HG03060 (cell line): ENCODE data around the gene BRINP1.
"Not testable (repeated sequence)": the region's sequence is repeated elsewhere in the genome, so short reads cannot be mapped to it uniquely, and the experiment has no call there.

Experiments used
- ATAC-seq: cut with Tn5 transposase; IDR thresholded peaks from one replicate; pipeline ENCODE4 v1.9.1; 2021; ENCODE audit warnings: low read depth, moderate number of reproducible peaks; ENCODE audit not compliant: unreplicated experiment

BRINP1 gene

DNA sequence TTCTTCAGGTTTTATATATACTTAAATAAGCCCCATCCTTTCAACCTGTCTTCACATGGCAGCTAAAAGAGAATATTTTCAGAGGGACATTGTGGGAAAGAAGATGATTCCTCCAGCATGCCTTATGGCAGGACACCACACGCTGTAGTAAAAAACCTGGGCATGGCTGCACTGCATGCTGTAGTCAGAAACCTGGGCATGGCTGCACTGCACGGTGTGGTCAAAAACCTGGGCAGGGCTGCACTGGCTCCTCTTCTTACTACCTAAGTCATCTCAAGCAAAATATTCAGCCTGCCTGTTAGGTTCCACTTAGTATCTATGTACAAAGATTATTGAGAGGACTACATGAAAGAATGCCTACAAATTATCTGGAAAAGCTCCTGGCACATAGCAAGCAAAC lies 153.6 kb downstream of the BRINP1 start:
- no peak for ATAC-seq

DNA sequence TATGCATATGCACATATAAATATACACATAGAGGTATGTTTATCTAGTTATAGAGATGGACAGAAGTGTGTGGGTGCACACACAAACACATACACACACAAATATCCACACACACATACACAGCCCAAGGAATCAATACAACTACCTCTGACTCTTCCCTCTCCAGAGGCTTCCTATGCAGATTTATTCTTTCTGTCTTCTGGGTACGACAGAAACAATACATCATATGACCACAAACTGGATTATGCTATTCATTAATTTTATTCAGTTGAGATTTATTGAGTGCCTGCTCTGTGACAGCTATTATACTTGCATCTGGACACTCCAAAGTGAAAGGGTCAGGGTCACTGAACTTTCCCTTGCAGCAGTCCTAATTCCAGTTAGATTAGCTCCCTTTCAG lies 155.8 kb downstream of the BRINP1 start:
- no peak for ATAC-seq

DNA sequence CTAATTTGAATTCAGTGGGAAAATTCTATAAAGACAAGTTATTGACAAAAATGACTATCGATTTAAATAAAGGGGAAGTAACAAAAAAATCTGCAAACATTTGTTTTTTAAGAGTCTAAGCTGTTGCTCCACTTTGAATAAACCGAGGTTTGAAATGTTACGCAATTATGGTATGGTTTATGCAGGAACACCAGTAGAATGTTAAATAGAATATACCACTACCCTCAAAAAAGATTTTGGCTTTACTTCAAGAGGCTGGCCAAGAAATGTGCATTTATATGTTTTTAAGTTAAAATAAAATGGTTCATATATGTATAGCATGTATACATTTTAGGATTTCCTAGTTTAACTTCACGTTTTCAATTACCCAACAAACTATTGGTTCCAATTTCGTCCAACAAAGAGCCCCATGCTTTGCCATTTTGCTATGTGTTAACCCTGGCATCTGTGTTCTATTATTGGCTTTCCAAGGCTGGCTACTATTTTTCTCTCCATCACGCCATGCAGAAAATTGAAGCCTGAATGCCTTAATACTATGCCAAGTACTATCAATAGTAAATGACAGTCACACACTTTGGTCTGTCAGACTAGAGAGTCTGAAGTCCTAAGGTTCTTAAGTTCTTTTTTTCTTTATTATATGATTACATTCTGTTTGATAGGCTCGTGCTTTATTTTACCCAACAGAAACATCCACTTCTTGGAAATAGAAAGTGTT lies 171.2 kb downstream of the BRINP1 start:
- no peak for ATAC-seq

DNA sequence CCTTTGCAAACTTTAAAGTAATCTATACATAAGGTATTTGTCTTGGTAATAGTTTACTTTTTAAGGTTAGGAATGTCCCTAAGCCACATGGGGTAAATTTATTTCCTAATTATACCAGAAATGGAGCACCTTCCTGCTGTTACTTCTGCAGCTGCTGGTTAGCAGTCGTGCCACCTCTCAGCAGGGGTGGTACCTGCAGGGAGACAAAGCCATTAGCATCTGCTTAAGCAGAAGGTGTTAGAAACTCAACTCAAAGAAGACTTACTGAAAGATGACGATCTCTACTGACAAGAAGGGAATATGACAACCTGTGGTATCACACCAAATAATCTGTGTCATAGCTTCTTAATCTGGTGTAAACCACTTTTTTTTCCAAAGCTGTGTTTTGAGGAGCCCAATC lies 173.7 kb downstream of the BRINP1 start:
- no peak for ATAC-seq

DNA sequence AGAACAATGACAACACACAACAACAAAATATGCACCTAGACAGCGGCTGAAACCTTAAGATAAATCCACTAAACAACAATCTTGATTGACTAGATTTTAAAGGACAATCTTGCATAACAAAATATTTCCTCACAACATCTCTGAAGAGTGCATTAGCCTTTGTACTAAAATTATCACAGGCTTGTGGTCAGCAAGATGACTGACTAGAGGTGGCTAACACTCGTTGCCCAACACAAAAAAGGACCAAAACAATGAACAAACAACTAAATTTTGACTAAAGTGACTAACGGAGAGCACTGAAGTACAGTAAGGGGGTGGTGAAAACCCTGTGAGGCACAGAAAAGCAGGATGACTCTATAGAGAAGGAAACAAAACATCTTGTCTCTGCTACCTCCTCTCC lies 183.9 kb downstream of the BRINP1 start:
- ATAC-seq: no peak

DNA sequence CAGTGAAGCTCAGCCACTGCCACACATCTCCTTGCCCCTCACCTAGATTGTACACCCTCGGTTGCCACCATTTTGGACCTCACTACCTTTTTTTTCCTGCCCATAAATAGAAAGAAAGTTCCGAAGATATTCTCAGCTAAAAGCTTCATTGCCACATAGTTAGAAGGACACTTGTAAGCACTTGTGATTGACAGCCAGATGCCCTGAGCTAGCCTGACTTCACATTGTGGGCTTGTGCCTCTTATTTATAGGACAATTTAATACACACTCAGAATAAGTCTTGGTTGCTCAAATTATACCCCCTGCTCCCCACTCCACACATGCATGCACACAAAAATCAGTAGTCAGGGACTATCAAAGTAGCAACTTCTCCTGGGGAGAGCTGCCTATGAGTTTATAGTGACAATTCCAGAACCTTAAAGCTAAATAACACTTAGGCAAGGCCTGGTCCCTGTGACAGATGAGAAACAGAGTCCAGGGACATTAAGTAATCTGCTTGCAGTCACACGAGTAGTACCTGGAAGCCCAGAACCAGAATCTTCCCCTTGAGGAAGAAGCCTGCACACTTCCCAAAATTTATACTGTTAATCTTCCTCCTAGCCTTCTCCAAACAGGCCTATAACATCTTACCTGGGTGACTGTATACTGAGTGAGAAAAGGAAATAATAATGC lies 184.8 kb downstream of the BRINP1 start:
- ATAC-seq: no peak

DNA sequence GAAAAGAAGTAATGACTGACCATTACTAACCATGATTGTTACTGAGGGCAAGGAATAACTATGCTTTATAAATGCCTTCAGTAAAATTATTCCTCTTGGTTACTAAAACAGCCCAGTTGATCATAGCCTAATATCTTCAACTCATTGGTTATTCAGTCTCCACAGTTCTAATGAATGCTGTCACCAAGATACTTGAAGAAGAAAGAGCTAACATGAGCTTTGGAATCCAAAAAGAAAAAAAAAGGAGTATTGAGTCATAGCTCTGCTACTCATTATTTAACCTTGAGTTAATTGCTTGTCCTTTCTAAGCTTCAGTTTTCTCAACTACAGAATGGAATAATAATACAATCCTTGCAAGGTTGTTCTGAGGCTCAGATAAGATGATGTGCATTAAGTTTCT lies 187.7 kb downstream of the BRINP1 start:
- no peak for ATAC-seq

DNA sequence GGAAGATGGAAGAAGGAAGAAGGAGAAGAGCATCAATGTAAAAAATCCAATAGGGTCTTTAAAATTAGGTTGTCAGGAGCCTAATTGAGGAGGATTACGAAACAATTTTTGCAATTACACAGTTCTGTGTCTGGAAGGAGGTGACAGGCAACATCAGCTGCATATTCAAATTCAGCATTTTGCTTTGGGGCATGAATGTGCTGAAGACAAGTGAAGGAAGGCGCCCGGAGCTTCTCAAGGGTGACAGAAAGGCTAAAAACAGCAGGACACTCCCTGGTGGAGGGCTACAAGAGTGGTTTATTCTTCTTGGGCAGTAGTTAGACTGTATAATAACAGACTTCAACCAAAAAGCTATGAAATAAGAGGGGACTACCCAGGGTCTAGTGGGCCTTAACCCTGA lies 188.3 kb downstream of the BRINP1 start:
- ATAC-seq: no peak

DNA sequence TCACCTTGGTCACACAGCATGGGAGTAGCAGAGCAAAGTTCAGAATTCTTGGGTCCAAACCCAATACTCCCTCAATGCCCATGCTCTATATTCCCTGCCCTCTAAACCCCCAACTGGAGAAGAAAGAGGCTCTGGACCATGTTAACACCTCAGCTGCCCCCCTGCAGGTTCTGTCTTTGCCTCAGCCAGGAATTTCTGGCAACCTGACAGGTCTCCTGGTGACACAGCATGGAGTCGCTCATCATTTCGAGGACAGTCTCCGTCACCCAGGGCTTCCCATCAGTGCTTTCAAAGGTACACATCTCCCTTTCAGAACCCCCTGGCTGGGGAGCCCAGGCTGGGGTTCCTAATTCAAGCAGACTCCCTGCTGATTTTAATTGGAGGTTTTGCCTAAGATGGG lies 189.5 kb downstream of the BRINP1 start:
- ATAC-seq: no peak

DNA sequence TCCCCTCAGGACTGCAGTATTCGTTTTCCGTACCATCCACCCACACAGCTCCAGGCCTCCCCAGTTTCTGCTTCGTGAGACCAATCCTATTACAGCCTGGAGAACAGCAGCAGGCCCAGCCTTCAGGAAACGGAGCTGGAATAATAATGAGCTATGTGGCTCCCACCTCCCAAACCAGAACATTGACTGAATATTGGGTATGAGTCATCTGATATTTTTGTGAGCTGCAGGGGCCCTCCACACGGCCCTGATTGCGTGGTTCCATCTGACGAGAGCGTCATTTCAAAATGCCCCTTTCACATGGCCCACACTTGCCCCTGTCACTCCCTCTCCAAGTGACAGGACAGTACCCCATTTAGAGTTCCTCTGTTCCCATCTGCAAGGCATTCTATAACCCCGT lies 192.0 kb downstream of the BRINP1 start:
- no peak for ATAC-seq

DNA sequence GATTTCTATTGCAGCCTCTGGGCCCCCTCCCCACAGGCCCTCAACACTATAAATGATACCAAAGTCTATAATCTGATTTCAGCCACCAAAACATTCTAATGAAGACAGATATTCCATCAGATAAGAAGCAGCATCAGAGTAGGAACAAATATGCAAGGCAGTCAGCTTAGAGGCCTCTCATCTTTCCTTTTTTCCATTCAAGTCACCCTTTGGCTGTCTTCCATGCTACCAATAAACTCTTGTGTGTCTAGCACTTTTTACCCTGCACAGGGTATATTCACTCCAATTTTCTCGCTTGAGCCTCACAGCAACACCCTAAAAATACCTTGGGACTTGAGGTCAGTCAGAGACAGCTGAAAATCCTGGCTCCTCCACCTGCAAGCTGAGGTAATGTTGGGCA lies 193.7 kb downstream of the BRINP1 start:
- no peak for ATAC-seq

DNA sequence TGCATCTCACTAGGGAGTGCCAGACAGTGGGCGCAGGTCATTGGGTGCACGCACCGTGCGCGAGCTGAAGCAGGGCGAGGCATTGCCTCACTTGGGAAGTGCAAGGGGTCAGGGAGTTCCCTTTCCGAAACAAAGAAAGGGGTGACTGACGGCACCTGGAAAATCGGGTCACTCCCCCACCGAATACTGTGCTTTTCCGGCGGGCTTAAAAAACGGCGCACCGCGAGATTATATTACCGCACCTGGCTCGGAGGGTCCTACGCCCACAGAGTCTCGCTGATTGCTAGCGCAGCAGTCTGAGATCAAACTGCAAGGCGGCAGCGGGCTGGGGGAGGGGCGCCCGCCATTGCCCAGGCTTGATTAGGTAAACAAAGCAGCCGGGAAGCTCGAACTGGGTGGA lies 200.0 kb downstream of the BRINP1 start:
- ATAC-seq: not testable (repeated sequence)

DNA sequence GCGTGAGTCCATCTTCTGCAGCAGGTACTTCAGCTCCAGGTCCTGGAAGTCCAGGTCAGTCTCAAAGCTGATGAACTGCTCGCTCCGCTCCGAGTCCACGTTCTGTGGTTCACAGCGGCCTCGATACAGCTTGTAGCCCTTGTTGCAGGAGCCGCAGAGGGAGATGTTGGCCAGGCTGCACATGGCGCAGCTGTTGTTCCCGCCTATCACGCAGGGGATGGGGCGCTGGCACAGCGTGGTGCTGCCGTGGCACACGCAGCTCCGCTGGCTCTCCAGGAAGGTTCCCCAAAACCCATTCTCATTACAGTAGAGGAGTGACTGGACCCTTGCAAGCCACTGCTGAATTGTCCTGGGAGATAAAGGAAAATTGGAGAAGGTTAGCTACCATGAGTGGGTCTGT lies 201.4 kb downstream of the BRINP1 start:
- ATAC-seq: no peak

DNA sequence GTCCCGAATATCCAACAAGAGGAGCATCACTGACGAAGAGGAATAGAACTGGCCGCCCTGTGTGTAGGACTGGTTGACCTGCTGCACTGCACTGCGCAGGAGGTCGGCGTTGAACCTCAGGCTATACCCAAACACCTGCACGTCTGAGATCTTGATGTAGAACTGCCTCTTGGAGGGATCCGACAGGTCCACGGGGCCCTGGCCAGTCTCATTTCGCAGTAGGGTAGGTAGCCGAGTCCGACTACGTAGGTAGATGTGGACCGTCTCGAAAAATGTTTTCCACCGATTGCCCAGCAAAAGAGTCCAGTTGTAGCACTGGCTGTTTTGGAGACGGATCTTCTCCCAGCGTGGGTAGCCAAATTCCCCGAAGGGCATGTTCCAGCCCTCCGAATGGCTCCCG lies 202.0 kb downstream of the BRINP1 start:
- no peak for ATAC-seq

DNA sequence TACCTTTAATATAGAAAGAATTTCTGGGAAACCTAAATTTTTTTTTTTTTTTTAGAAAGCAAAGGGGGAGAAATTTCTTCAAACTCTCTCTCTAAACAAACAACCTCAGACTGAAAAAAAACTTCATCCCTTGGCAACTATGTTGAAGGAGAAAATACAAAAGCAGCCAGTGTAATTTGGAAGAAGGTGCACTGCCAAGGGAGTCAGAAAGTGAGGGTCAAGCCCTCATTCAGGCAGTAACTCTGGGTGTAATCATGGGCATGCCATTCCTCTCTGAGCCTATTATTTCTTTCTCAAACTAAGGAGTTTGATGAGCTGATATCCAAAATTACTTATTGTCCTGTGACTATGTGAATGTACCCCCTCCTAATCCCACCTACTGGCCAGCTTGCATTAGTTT lies 203.1 kb downstream of the BRINP1 start:
- ATAC-seq: no peak

DNA sequence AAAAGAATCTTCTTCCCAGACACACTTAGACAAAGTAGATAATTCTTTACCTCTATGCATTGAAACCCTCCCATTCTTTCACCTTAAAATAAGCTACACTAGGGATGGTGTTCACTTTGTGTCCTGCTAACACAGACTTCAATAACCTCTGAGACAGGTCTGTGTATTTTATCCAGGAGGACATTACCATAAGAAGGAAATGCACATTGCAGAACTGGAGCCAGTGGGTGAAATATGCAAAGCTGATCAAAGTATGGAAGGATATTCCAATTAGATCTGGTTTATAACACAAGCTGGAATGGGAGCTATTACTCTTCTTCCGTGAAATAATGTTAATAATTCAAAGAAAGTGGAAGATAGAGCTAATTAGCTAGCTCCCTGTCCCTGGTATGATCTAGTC lies 204.1 kb downstream of the BRINP1 start:
- no peak for ATAC-seq

DNA sequence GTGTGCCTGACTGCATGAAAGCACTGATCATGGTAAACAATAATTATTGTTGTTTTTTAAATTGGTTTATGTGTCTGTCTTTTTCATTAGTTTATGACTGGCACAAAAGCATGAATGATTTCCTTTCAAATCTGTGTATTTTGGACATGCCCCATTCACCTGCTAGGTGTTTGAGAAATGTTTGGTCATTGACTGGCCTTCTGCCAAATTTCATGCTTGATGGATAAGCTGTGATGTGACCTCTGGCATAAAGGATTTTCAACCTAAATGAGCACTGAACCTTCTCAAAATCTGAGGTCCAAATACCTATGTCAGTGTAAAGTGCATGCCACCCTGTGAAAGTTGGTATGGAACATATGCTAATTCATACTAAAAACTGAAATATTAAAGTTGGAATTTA lies 204.5 kb downstream of the BRINP1 start:
- ATAC-seq: no peak

DNA sequence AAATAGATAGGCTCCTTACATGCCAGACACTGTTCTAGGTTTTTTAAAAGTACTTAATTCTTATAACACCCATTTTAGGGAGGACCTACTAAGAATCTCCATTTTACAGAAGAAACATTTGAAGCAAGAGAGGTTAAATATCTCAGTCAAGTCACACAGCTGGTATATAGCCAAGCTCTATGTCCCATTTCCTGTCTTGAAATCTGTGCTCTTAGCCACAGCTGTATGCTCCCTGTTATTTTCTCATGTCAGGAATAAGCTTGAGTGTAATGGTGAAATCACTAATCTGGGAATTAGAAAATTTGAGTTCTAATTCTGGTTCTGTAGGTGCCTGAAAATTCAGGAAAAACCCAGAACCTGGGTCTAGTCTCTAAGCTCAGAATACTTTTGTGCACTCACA lies 208.7 kb downstream of the BRINP1 start:
- ATAC-seq: no peak

DNA sequence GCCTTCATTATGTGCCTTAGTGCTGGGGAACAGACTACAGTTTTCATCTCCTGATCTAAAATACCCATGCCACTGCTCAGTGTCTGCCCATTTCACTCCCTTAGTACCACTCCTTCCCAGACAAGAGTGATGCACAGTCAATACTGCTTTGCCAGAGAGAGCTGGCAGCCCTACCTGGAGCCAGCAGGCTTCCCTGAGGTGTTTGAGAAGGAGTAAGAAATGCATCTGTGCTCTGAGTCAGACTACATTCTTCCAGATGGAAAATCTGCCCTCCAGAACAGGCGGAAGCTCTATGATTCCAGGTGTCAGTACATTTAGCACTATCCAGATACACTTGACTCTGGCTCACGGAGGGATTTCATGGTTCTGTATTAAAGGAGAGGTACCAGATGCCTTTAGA lies 209.8 kb downstream of the BRINP1 start:
- no peak for ATAC-seq

DNA sequence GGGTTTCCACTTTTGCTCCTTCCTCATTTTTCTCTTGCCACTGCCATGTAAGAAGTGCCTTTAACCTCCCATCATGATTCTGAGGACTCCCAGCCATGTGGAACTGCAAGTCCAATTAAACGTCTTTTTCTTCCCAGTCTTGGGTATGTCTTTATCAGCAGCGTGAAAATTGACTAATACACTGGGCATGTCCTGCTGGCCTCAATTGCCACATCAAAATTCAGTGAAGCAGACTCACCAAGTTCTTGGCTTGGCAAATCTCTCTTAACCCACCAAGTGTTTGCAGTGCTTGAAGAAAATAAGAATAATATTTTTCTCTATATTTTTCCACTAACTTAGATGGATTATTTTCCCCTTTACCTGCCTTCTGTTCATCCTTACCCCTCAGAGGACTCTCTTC lies 212.0 kb downstream of the BRINP1 start:
- no peak for ATAC-seq

DNA sequence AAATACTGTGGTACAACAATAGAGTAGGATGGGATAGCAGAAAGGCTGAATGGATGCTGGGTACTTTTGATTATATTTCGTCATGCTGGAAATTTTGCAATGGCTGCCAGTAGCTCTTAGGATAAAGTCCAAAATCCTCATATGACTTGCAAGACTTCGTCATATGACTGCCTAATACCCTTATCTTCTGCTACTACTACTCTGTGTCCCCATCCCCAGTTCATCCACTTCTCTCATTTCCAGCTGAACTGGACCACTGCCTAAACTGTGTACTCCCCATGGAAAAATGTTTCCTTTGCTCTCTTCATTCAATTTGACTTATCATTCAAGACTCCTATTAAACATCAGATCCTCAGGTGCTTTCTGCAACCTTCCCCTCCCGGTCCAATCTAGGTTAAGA lies 212.9 kb downstream of the BRINP1 start:
- no peak for ATAC-seq

DNA sequence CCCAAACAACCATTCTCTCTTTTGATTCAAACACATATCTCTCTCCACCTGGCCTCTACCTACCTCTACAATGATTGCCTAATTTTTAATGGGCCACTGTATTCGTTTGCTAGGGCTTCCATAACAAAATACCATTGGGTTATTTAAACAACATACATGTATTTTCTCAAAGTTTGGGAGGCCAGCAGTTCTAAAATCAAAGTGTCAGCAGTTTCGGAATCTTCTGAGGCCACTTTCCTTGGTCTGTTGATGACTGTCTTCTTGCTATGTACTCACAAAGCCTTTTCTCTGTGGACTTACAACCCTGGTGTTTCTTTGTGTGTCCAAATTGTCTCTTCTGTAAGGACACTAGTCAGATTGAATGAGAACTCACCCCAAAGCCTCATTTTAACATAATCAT lies 214.7 kb downstream of the BRINP1 start:
- no peak for ATAC-seq

DNA sequence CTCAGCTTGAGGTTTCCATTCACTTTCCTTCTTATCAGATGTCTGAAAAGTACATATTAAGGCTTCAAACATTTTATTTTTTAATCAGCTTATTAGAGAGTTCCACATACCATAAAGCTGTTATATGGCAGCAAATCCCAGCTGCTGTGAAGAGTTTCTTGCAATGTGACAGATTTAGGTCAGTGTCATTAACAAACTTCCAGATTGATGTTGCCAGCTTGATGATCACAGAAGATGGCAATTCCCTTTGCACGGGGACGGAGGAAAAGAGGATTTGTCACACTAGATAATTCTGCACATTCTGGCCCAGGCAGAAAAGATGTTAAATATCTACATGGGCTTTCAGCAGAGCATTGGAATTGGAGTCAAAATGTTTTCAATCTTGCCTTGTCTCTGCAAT lies 215.8 kb downstream of the BRINP1 start:
- ATAC-seq: no peak
